Spinal cord (tissue), 10 donors: ENCODE measurements around the gene IL22RA1. TPM values are rescaled to one million over a fixed set of nuclear protein-coding genes. Genes with fewer than 3 reads are reported as not detected.
A peak's percentile ranks its signal among the peaks of the same experiment; 100 is the strongest.

Source experiments
- DNase-seq, 6 donors: peaks; one replicate each; pipeline versions ENCODE4 v3.0.0 to v3.0.0-alpha.2; 2013 to 2015; ENCODE audit warnings: low spot score in 6 of 6, low read depth in 4 of 6
- H3K27ac ChIP-seq: one replicate; pipeline ENCODE4 v1.5.1; 2013; ENCODE audit warnings: low read depth, low read length, control low read depth
- H3K27me3 ChIP-seq: one replicate; pipeline ENCODE4 v1.6.1; 2013; ENCODE audit warnings: low read length; ENCODE audit not compliant: control insufficient read depth, insufficient read depth
- H3K36me3 ChIP-seq: one replicate; pipeline ENCODE4 v1.6.1; 2013; ENCODE audit warnings: low read length; ENCODE audit not compliant: control insufficient read depth, insufficient read depth
- H3K4me1 ChIP-seq: one replicate; pipeline ENCODE4 v1.6.1; 2013; ENCODE audit warnings: low read length; ENCODE audit not compliant: control insufficient read depth, insufficient read depth
- H3K4me3 ChIP-seq: one replicate; pipeline ENCODE4 v1.5.1; 2013; ENCODE audit warnings: low read depth, low read length, control low read depth
- H3K9me3 ChIP-seq: one replicate; pipeline ENCODE4 v1.6.1; 2013; ENCODE audit warnings: low read length; ENCODE audit not compliant: control insufficient read depth, insufficient read depth
- WGBS: methylation state at CpG from one replicate; pipeline ENCODE4 v1.1.5; 2013; ENCODE audit warnings: missing lambda C conversion rate; ENCODE audit not compliant: insufficient coverage; 5-methylcytosine and 5-hydroxymethylcytosine counted together
- polyA plus RNA-seq, 2 donors: library from polyadenylated mRNA; unstranded; fragments of 120-200 nt; gene quantifications; one replicate each; pipeline ENCODE4 v1.2.1, GENCODE V29; 2013; ENCODE audit not compliant: insufficient read length in 2 of 2
- total RNA-seq, 2 donors: library from RNA; depleted of rRNA in 1 of 2; stranded (reverse); fragments of 120-200 nt in 1 of 2; fragments of >200 nt in 1 of 2; gene quantifications; one replicate each; pipeline versions ENCODE4 v1.2.3 to v1.2.4, GENCODE V29; 2013 to 2014
- donor health status: healthy.

Gene IL22RA1
- total and polyA plus RNA-seq, 4 donors, result 0.06 to 0.10 TPM; not detected in 2

- no peak for DNase-seq
- no peaks in the 10 kb centered on the region for H3K36me3 ChIP-seq
- peaks cover 2% of the 10 kb centered on the region for H3K27me3 ChIP-seq
- no peak overlapping the region for H3K4me3 ChIP-seq
- no peak overlapping the region for H3K27ac ChIP-seq
- peaks cover 7% of the 10 kb centered on the region for H3K4me1 ChIP-seq
- WGBS, result 75% methylated on average over 10 of the region's 15 CpGs
- no peaks in the 10 kb centered on the region for H3K9me3 ChIP-seq
Measured at GRCh38 chr1:24074817-24075589, 67.9 kb downstream of the IL22RA1 start.

- no peak for DNase-seq
- Histone ChIP-seq H3K36me3 (no peaks in the 10 kb centered on the region), H3K4me1 (peaks cover 6% of the 10 kb centered on the region), H3K4me3 (no peak overlapping the region), H3K9me3 (no peaks in the 10 kb centered on the region), H3K27me3 (peaks cover 2% of the 10 kb centered on the region), H3K27ac (no peak overlapping the region)
- WGBS, result 88% methylated on average over 5 of the region's 5 CpGs
Measured at GRCh38 chr1:24074196-24074595, 68.7 kb downstream of the IL22RA1 start.

- no peaks in the 10 kb centered on the region for H3K36me3 ChIP-seq
- WGBS, result 85% methylated on average over 7 of the region's 7 CpGs
- no peak overlapping the region for H3K27ac ChIP-seq
- no peak for DNase-seq
- H3K4me1 ChIP-seq, result peaks cover 6% of the 10 kb centered on the region
- H3K9me3 ChIP-seq, result no peaks in the 10 kb centered on the region
- H3K27me3 ChIP-seq, result peaks cover 2% of the 10 kb centered on the region
- H3K4me3 ChIP-seq, result no peak overlapping the region
Measured at GRCh38 chr1:24071941-24072340, 71.0 kb downstream of the IL22RA1 start.

- Histone ChIP-seq H3K4me1 (peaks cover 6% of the 10 kb centered on the region), H3K4me3 (no peak overlapping the region), H3K27me3 (peaks cover 2% of the 10 kb centered on the region), H3K36me3 (no peaks in the 10 kb centered on the region), H3K9me3 (no peaks in the 10 kb centered on the region), H3K27ac (no peak overlapping the region)
- WGBS, result 0% methylated on average over 7 of the region's 15 CpGs
- peak; percentile 29 to 90 (median 58) for DNase-seq
Measured at GRCh38 chr1:24070821-24071393, 72.0 kb downstream of the IL22RA1 start.

- DNase-seq, result no peak
- peaks cover 6% of the 10 kb centered on the region for H3K4me1 ChIP-seq
- no peak overlapping the region for H3K4me3 ChIP-seq
- no peaks in the 10 kb centered on the region for H3K36me3 ChIP-seq
- peaks cover 2% of the 10 kb centered on the region for H3K27me3 ChIP-seq
- no peaks in the 10 kb centered on the region for H3K9me3 ChIP-seq
- WGBS, result 73% methylated on average over 2 of the region's 7 CpGs
- H3K27ac ChIP-seq, result no peak overlapping the region
Measured at GRCh38 chr1:24069817-24070216, 73.1 kb downstream of the IL22RA1 start.

Other genes starting within 250 kb of the IL22RA1 start
- gene CNR2, start 229.8 kb downstream of the IL22RA1 start, total RNA-seq, result under 1 TPM; 0.06 to 0.10 TPM
- gene CNR2, start 229.8 kb downstream of the IL22RA1 start, polyA plus RNA-seq, result under 1 TPM; 0.05 to 0.08 TPM
- 10 to 100 TPM; 87.1 to 96.1 TPM for gene PNRC2, start 183.3 kb downstream of the IL22RA1 start, total RNA-seq
- 100 to 1,000 TPM; 109 to 149 TPM for gene PNRC2, start 183.3 kb downstream of the IL22RA1 start, polyA plus RNA-seq
- 100 to 1,000 TPM in 1 of 2 donors, 10 to 100 TPM in 1; 99.0 to 109 TPM for gene SRSF10, start 162.8 kb downstream of the IL22RA1 start, total RNA-seq
- gene SRSF10, start 162.8 kb downstream of the IL22RA1 start, polyA plus RNA-seq, result 100 to 1,000 TPM; 121 to 124 TPM
- under 1 TPM; 0.11 to 0.50 TPM for gene MYOM3, start 31.0 kb downstream of the IL22RA1 start, total RNA-seq
- under 1 TPM; 0.13 to 0.98 TPM for gene MYOM3, start 31.0 kb downstream of the IL22RA1 start, polyA plus RNA-seq
- under 1 TPM; 0.59 to 0.72 TPM for gene IFNLR1, start 44.1 kb upstream of the IL22RA1 start, total RNA-seq
- 1 to 10 TPM in 1 of 2 donors, under 1 TPM in 1; 0.74 to 1.6 TPM for gene IFNLR1, start 44.1 kb upstream of the IL22RA1 start, polyA plus RNA-seq
- 1 to 10 TPM in 1 of 2 donors, under 1 TPM in 1; 0.69 to 2.5 TPM for gene GRHL3, start 176.2 kb upstream of the IL22RA1 start, total RNA-seq
- gene GRHL3, start 176.2 kb upstream of the IL22RA1 start, polyA plus RNA-seq, result 1 to 10 TPM; 2.9 to 3.0 TPM